CD14-positive monocyte (primary cell): ENCODE data around the gene DHPS. TPM values are rescaled to one million over a fixed set of nuclear protein-coding genes. Genes with fewer than 3 reads are reported as not detected.

Experiments
- DNase-seq, 3 donors: peaks; one replicate each; pipeline ENCODE4 v3.0.0-alpha.2; 2011 to 2022
- H2AFZ ChIP-seq: 2 replicates; pipeline ENCODE4 v1.6.0; 2012; ENCODE audit warnings: mild to moderate bottlenecking, low read depth, low read length, inconsistent platforms; ENCODE audit not compliant: insufficient read depth, poor library complexity, severe bottlenecking
- H3K27ac ChIP-seq, 2 donors: 1 replicate in 1 of 2; 2 replicates in 1 of 2; pipeline ENCODE4 v1.5.1; 2012 to 2013; ENCODE audit warnings: low read length in 2 of 2, control low read depth in 1 of 2, inconsistent platforms in 1 of 2, low read depth in 1 of 2, mild to moderate bottlenecking in 1 of 2
- H3K27me3 ChIP-seq, 2 donors: one replicate each; pipeline versions ENCODE4 v1.6.0 to v1.6.1; 2011 to 2013; ENCODE audit warnings: low read length in 2 of 2; ENCODE audit not compliant: control insufficient read depth in 2 of 2, insufficient read depth in 2 of 2
- H3K36me3 ChIP-seq, 2 donors: replicated peaks in 1 of 2; 1 replicate in 1 of 2; 2 replicates in 1 of 2; pipeline versions ENCODE4 v1.5.1 to v1.6.1; 2012 to 2013; ENCODE audit warnings: low read length in 2 of 2, control low read depth in 1 of 2, inconsistent platforms in 1 of 2, mild to moderate bottlenecking in 1 of 2; ENCODE audit not compliant: insufficient read depth in 2 of 2, control insufficient read depth in 1 of 2
- H3K4me1 ChIP-seq, 2 donors: 1 replicate in 1 of 2; 2 replicates in 1 of 2; pipeline versions ENCODE4 v1.5.1 to v1.6.1; 2012 to 2013; ENCODE audit warnings: low read length in 2 of 2, control low read depth in 1 of 2, inconsistent platforms in 1 of 2, mild to moderate bottlenecking in 1 of 2, moderate library complexity in 1 of 2; ENCODE audit not compliant: insufficient read depth in 2 of 2, control insufficient read depth in 1 of 2
- H3K4me2 ChIP-seq: replicated peaks from 2 replicates; pipeline ENCODE3; 2012; ENCODE audit warnings: low read length, moderate library complexity, mild to moderate bottlenecking; ENCODE audit not compliant: poor library complexity, severe bottlenecking; ENCODE audit errors: extremely low read depth
- H3K4me3 ChIP-seq, 3 experiments: fragments of 200-600 bp in 1 of 3; sonication (generic) in 1 of 3; replicated peaks in 1 of 3; 1 replicate in 2 of 3; 2 replicates in 1 of 3; pipeline ENCODE4 v1.5.1; 2011 to 2013; ENCODE audit warnings: low read length in 3 of 3, mild to moderate bottlenecking in 3 of 3, control low read depth in 2 of 3, low read depth in 2 of 3, inconsistent platforms in 1 of 3, moderate library complexity in 1 of 3
- H3K79me2 ChIP-seq: 2 replicates; pipeline ENCODE4 v1.6.0; 2012; ENCODE audit warnings: mild to moderate bottlenecking, control low read depth, inconsistent platforms, low read length, moderate library complexity; ENCODE audit not compliant: insufficient read depth
- H3K9ac ChIP-seq: 2 replicates; pipeline ENCODE4 v1.6.0; 2017; ENCODE audit warnings: low read length, mild to moderate bottlenecking; ENCODE audit not compliant: insufficient read depth, poor library complexity, severe bottlenecking
- H3K9me3 ChIP-seq, 2 donors: replicated peaks in 1 of 2; 1 replicate in 1 of 2; 2 replicates in 1 of 2; pipeline versions ENCODE4 v1.5.1 to v1.6.1; 2012 to 2013; ENCODE audit warnings: low read length in 2 of 2, control low read depth in 1 of 2; ENCODE audit not compliant: control insufficient read depth in 1 of 2, insufficient read depth in 1 of 2
- H4K20me1 ChIP-seq: 2 replicates; pipeline ENCODE4 v1.6.0; 2012; ENCODE audit warnings: mild to moderate bottlenecking, low read length, control low read depth, moderate library complexity; ENCODE audit not compliant: insufficient read depth
- H3K27ac Mint-ChIP-seq, 7 donors: one replicate each; pipeline ENCODE4 v1.8.0; 2020; ENCODE audit warnings: mild to moderate bottlenecking in 7 of 7, mixed read lengths in 7 of 7, moderate library complexity in 6 of 7, inconsistent platforms in 2 of 7
- H3K27me3 Mint-ChIP-seq, 3 donors: one replicate each; pipeline ENCODE4 v1.8.0; 2021 to 2022; ENCODE audit warnings: low read depth in 3 of 3, mild to moderate bottlenecking in 3 of 3, mixed read lengths in 3 of 3, moderate library complexity in 3 of 3, inconsistent platforms in 1 of 3
- H3K36me3 Mint-ChIP-seq, 2 donors: one replicate each; pipeline ENCODE4 v1.8.0; 2020; ENCODE audit warnings: mixed read lengths in 2 of 2, inconsistent platforms in 1 of 2, mild to moderate bottlenecking in 1 of 2
- H3K4me1 Mint-ChIP-seq: one replicate; pipeline ENCODE4 v1.8.0; 2020; ENCODE audit warnings: mild to moderate bottlenecking, mixed read lengths
- H3K4me3 Mint-ChIP-seq, 2 donors: one replicate each; pipeline ENCODE4 v1.8.0; 2020; ENCODE audit warnings: mild to moderate bottlenecking in 2 of 2, mixed read lengths in 2 of 2, moderate library complexity in 1 of 2
- H3K9me3 Mint-ChIP-seq, 7 donors: one replicate each; pipeline ENCODE4 v1.8.0; 2020 to 2022; ENCODE audit warnings: mixed read lengths in 7 of 7, mild to moderate bottlenecking in 6 of 7, moderate library complexity in 6 of 7, inconsistent platforms in 2 of 7
- WGBS: methylation state at CpG from one replicate; pipeline ENCODE4 v1.1.5; 2013; ENCODE audit warnings: missing lambda C conversion rate; ENCODE audit not compliant: insufficient coverage; 5-methylcytosine and 5-hydroxymethylcytosine counted together
- intact Hi-C, 2 donors: fragments of 100-400 bp; cut with micrococcal nuclease; formaldehyde crosslinking; loops; one replicate each; pipeline versions ENCODE4 v1.15.0 to v1.15.1; 2023
- polyA plus RNA-seq, 3 donors: library from polyadenylated mRNA; depleted of rRNA in 1 of 3; unstranded in 2 of 3; stranded (reverse) in 1 of 3; fragments of 300-500 nt in 2 of 3; fragments of >200 nt in 1 of 3; fragmentation: Illumina TruSeq in 2 of 3; gene quantifications; 1 replicate in 2 of 3; 2 replicates in 1 of 3; pipeline ENCODE4 v1.2.3, GENCODE V29; 2012 to 2021
- TF ChIP-seq, protein P1 (sequence below): fragments of 200-600 bp; IDR thresholded peaks from one replicate; pipeline ENCODE4 v1.8.0; 2022; ENCODE audit warnings: antibody characterized with exemption, mild to moderate bottlenecking

DHPS gene
- polyA plus RNA-seq, 3 donors: 51.0 to 130 (median 53.4) TPM

DNA sequence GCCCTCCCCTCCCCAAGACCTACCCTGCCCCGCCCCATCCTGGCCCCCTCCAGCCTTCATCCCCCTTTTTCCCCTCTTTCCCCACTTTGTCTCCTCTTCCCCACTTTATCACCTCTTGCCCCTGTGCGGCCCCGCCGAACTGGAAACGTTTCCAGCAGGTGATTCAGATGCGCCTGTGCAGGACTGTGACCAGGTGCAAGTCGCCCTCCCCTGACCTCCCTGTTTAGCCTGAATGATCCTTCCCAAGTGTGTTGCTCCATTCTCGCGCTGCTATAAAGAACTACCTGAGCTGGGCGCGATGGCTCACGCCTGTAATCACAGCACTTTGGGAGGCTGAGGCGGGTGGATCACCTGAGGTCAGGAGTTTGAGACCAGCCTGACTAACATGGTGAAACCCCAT lies 45.0 kb downstream of the DHPS start:
- Mint-ChIP-seq H3K27me3 (peaks cover 0 to 2% (median 0%) of the 10 kb centered on the region in 3 donors), H3K36me3 (peaks cover 15 to 26% of the 10 kb centered on the region in 2 donors), H3K27ac (no peak overlapping the region), H3K4me1 (peaks cover 9% of the 10 kb centered on the region), H3K9me3 (peaks cover 0 to 4% (median 0%) of the 10 kb centered on the region in 7 donors), H3K4me3 (no peak overlapping the region)
- H3K36me3 ChIP-seq: peaks cover under 1 to 4% of the 10 kb centered on the region in 2 donors
- 94% methylated on average over 11 of the region's 13 CpGs for WGBS
- H3K4me3 ChIP-seq: no peak overlapping the region
- no peak overlapping the region for H2AFZ ChIP-seq
- TF ChIP-seq, protein P1, sequence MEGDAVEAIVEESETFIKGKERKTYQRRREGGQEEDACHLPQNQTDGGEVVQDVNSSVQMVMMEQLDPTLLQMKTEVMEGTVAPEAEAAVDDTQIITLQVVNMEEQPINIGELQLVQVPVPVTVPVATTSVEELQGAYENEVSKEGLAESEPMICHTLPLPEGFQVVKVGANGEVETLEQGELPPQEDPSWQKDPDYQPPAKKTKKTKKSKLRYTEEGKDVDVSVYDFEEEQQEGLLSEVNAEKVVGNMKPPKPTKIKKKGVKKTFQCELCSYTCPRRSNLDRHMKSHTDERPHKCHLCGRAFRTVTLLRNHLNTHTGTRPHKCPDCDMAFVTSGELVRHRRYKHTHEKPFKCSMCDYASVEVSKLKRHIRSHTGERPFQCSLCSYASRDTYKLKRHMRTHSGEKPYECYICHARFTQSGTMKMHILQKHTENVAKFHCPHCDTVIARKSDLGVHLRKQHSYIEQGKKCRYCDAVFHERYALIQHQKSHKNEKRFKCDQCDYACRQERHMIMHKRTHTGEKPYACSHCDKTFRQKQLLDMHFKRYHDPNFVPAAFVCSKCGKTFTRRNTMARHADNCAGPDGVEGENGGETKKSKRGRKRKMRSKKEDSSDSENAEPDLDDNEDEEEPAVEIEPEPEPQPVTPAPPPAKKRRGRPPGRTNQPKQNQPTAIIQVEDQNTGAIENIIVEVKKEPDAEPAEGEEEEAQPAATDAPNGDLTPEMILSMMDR: no peak
- no peak overlapping the region for H3K27ac ChIP-seq
- H3K79me2 ChIP-seq: no peaks in the 10 kb centered on the region
- no peak for DNase-seq
- no peaks in the 10 kb centered on the region for H3K9me3 ChIP-seq
- H3K4me1 ChIP-seq: peaks cover 8 to 12% of the 10 kb centered on the region in 2 donors
- no peak overlapping the region for H3K9ac ChIP-seq
- H4K20me1 ChIP-seq: no peaks in the 10 kb centered on the region
- H3K27me3 ChIP-seq: no peaks in the 10 kb centered on the region
- intact Hi-C loops: no loop called here
- H3K4me2 ChIP-seq: no peak overlapping the region

DNA sequence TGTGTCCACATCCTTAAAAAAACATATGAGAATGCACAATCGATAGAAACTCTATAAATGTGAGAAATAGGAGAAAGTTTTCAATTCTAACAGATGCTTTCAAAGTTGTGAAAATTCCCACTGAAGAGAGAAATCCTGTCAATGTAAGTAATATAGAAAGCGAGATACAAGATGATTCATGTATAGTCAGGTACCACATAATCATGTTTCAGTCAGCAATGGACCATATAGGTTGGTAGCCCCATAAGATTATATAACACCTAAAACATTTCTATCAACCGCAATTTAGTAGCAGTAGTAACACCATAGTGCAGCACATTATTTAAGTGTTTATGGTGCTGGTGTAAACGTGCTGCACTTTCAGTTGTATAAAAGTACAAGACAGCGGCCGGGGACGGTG lies 52.5 kb downstream of the DHPS start:
- H3K4me1 Mint-ChIP-seq: no peaks in the 10 kb centered on the region
- no peaks in the 10 kb centered on the region for H3K27me3 Mint-ChIP-seq
- H3K9ac ChIP-seq: no peak overlapping the region
- peaks cover 46 to 72% of the 10 kb centered on the region in 2 donors for H3K36me3 ChIP-seq
- H2AFZ ChIP-seq: no peak overlapping the region
- H4K20me1 ChIP-seq: no peaks in the 10 kb centered on the region
- no peak overlapping the region for H3K4me3 ChIP-seq
- TF ChIP-seq, protein P1: no peak
- no peak overlapping the region for H3K4me3 Mint-ChIP-seq
- peaks cover 22 to 37% of the 10 kb centered on the region in 2 donors for H3K9me3 ChIP-seq
- no peaks in the 10 kb centered on the region for H3K79me2 ChIP-seq
- no peaks in the 10 kb centered on the region for H3K4me1 ChIP-seq
- H3K27ac Mint-ChIP-seq: no peak overlapping the region
- DNase-seq: no peak
- no peaks in the 10 kb centered on the region for H3K27me3 ChIP-seq
- no peak overlapping the region for H3K27ac ChIP-seq
- peaks cover 62 to 88% of the 10 kb centered on the region in 2 donors for H3K36me3 Mint-ChIP-seq
- peaks cover 27 to 47% (median 36%) of the 10 kb centered on the region in 7 donors for H3K9me3 Mint-ChIP-seq
- intact Hi-C loops: no loop called here
- no CpG with 5 or more reads among the region's 7 CpGs for WGBS
- H3K4me2 ChIP-seq: no peak overlapping the region
